Astrocyte of the spinal cord (primary cell): ENCODE data around the gene MTCL1.
A peak's percentile ranks its signal among the peaks of the same experiment; 100 is the strongest.

Experiments
- DNase-seq: peaks from one replicate; pipeline ENCODE4 v3.0.0; 2011; ENCODE audit warnings: low read depth, low spot score
- H3K4me3 ChIP-seq: 2 replicates; pipeline ENCODE4 v1.5.1; 2011; ENCODE audit warnings: low read depth, mild to moderate bottlenecking, low read length, moderate library complexity
- in situ Hi-C: cut with HindIII; loops from 2 replicates; pipeline ENCODE4 v1.10.0; 2017; ENCODE audit warnings: low sequenced_read_pairs
- TF ChIP-seq, protein P1 (sequence below): IDR thresholded peaks from 2 replicates; pipeline ENCODE4 v1.5.1; 2012; ENCODE audit warnings: low read depth, mild to moderate bottlenecking, low read length, inconsistent platforms

Gene MTCL1

DNA sequence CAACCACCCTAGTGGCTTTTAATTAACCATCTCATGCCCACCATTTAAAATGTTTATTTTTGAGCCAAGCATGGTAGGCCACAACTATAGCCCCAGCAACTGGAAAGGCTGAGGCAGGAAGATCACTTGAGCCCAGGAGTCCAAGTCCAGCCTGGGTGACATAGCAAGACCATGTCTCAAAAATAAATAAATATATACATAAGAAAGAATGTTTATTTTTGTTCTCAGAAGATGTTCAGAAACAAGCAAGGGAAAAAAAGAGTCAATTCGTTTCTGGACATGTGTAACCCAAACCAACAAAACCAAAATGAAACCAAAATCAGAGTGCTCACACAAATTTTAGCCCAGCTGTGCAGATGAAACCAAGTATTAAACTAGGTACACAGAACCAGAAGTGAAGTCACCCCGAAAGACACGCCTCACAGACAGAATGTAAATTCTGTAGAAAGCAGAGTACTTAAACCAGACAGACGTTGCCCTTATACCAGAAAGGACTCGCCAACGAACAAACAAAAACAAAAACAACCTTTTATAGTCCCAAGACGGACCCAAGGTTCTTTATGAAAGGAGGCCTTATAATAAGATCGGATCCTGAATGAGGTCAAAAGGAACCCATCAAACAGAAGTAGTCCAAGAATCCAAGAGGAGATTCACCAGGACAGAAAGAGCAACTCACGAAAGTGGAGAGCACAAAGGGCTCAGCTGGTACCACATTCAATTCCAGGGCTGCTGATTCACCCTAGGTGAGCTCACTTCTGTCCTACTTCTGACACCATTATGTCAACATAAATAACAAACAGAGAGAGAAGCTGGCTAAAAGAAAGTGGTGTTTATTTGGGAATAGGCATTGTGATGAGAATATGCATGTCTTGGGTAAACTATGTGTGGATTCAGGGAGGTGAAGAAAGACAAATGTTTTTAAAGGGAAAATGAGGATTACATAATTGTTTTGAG, 31.8 kb upstream of the MTCL1 start:
- no peak for DNase-seq
- in situ Hi-C loops: no loop called here
- H3K4me3 ChIP-seq: no peak overlapping the region
- TF ChIP-seq, protein P1, sequence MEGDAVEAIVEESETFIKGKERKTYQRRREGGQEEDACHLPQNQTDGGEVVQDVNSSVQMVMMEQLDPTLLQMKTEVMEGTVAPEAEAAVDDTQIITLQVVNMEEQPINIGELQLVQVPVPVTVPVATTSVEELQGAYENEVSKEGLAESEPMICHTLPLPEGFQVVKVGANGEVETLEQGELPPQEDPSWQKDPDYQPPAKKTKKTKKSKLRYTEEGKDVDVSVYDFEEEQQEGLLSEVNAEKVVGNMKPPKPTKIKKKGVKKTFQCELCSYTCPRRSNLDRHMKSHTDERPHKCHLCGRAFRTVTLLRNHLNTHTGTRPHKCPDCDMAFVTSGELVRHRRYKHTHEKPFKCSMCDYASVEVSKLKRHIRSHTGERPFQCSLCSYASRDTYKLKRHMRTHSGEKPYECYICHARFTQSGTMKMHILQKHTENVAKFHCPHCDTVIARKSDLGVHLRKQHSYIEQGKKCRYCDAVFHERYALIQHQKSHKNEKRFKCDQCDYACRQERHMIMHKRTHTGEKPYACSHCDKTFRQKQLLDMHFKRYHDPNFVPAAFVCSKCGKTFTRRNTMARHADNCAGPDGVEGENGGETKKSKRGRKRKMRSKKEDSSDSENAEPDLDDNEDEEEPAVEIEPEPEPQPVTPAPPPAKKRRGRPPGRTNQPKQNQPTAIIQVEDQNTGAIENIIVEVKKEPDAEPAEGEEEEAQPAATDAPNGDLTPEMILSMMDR: no peak

DNA sequence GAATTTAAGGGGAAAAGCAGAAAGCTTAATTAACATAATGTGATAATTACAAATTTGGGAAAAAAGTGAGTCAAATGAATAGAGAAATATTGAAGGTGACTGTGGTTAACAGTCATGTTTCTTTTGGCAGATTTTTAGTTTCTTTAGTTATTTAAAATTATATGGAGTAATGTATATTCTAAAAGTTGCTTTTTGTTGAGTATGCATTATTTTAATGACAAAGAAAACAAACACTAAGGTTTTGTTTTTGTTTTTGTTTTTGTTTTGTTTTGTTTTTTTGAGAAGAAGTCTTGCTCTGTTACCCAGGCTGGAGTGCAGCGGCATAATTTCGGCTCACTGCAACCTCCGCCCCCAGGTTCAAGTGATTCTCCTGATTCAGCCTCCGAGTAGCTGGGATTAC, 30.3 kb upstream of the MTCL1 start:
- no peak overlapping the region for H3K4me3 ChIP-seq
- TF ChIP-seq, protein P1: no peak
- DNase-seq: no peak
- in situ Hi-C loops: no loop called here

DNA sequence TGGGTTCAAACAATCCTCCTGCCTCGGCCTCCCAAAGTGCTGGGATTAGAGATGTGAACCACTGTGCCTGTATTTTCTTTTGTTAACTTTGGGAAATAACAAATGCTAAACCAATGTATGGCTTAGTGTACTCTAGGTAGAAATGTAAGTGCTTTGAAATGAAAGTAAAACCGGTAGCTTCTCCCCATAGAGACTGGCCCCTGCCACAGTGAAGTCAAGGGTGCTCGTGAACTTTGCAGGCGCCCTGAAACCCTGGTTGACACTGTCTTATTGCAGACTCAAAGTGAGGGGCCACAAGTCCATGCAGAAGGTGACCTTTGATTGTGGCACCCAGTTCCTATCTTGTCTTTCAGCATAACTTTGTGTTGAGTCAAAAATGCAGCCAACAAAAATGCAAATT, 24.2 kb upstream of the MTCL1 start:
- in situ Hi-C loops: no loop called here
- DNase-seq: no peak
- TF ChIP-seq, protein P1: no peak
- H3K4me3 ChIP-seq: no peak overlapping the region

DNA sequence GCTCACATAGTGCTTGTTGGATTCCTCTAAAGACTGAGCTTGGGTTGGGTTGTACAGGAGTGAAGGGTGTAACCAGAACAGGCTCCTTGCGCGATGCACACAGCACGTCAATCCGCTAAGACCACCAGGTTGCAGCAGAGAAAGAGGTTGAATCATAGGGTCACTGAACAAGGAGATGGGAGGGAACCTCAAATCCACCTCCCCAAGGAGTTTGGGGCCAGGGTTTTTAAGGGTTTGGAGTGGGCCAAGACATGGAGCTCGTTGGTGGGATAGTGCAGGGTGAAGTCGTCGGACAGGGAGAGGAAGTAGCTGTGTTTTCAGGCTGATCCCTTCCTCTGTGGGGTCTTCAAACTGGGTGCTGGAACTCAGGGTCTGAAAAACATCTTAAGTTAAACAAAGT, 20.8 kb upstream of the MTCL1 start:
- TF ChIP-seq, protein P1: no peak
- DNase-seq: no peak
- in situ Hi-C loops: no loop called here

DNA sequence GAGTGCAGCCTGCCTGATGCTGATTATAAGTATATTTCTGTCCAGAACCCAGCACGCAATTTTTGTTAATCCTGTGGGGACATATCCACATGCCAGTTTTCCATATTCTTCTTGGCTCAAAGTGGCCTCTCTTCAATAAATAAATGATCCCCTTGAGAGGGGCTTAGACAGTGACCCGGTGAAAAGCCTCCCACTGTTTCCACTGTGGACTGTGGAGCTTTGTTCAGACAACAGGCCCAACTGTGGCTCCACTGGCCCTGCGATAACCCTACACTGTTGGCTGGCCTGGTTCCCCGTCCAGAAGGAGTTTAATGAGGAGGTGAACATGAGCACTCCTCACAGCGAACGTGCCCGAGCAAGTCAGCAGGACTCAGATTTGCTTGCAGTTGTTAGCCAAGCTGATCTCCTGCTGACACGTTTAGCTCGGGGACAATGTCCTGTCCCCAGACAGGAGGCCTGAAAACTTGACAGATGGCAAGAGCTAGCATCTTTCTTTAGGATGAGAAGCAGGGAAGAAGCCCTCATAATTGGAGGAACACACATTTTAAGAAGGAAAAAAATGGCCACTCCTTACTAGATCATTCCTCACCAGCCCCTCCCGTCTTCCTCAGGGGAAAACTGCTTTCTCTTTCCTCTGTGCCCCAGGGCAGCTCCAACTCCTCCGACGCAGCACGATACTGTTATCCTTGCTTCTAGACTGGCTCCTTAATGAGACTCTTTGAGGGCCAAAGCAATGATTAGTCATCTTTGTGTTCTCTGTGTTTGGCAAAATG, 20.0 kb upstream of the MTCL1 start:
- no peak overlapping the region for H3K4me3 ChIP-seq
- TF ChIP-seq, protein P1: no peak
- in situ Hi-C loops: no loop called here
- DNase-seq: peak; percentile 78

More for the DNA sequence above, 20.8 kb upstream of the MTCL1 start:
- H3K4me3 ChIP-seq: no peak overlapping the region

DNA sequence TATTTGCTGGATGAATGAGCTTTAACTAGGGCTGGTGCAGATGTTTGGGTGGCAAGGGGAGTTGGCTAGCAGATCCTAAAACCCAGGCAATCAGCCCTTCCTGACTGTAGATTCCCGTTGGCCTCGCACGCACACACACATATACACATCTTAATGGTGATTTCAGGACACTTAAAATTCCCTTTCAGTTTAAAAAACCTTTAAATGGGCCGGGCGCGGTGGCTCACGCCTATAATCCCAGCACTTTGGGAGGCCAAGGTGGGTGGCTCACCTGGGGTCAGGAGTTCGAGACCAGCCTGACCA, 19.5 kb upstream of the MTCL1 start:
- no peak overlapping the region for H3K4me3 ChIP-seq
- no peak for DNase-seq
- in situ Hi-C loops: no loop called here
- TF ChIP-seq, protein P1: no peak
